Small intestine (tissue), 7 donors: Measurements from ENCODE around the gene RASGEF1B. TPM values are rescaled to one million over a fixed set of nuclear protein-coding genes. Genes with fewer than 3 reads are reported as not detected.

Experiments used
- DNase-seq, 2 donors: peaks; one replicate each; pipeline versions ENCODE4 v3.0.0 to v3.0.0-alpha.2; 2013
- FAIRE-seq: peaks from 2 replicates; lab custom pipeline; 2012; peaks lifted over from hg19 to GRCh38; lab: Jason Lieb, UNC
- H3K27ac ChIP-seq, 3 donors: one replicate each; pipeline ENCODE4 v1.5.1; 2013; ENCODE audit warnings: low read length in 2 of 3, mild to moderate bottlenecking in 2 of 3, control low read depth in 1 of 3, inconsistent platforms in 1 of 3, low read depth in 1 of 3, moderate library complexity in 1 of 3
- H3K27me3 ChIP-seq, 3 donors: one replicate each; pipeline ENCODE4 v1.6.1; 2013; ENCODE audit warnings: low read length in 3 of 3, inconsistent platforms in 1 of 3; ENCODE audit not compliant: control insufficient read depth in 3 of 3, insufficient read depth in 3 of 3
- H3K36me3 ChIP-seq, 3 donors: one replicate each; pipeline ENCODE4 v1.6.1; 2013; ENCODE audit warnings: low read length in 3 of 3, inconsistent platforms in 1 of 3, low read depth in 1 of 3, mild to moderate bottlenecking in 1 of 3, moderate library complexity in 1 of 3; ENCODE audit not compliant: control insufficient read depth in 3 of 3, insufficient read depth in 2 of 3
- H3K4me1 ChIP-seq, 3 donors: one replicate each; pipeline ENCODE4 v1.6.1; 2013; ENCODE audit warnings: low read length in 2 of 3, inconsistent platforms in 1 of 3, low read depth in 1 of 3, mild to moderate bottlenecking in 1 of 3, moderate library complexity in 1 of 3; ENCODE audit not compliant: control insufficient read depth in 3 of 3, insufficient read depth in 2 of 3
- H3K4me3 ChIP-seq, 3 donors: one replicate each; pipeline ENCODE4 v1.5.1; 2013; ENCODE audit warnings: low read length in 3 of 3, control low read depth in 1 of 3, inconsistent platforms in 1 of 3, low read depth in 1 of 3, mild to moderate bottlenecking in 1 of 3, moderate library complexity in 1 of 3
- H3K9me3 ChIP-seq, 2 donors: one replicate each; pipeline ENCODE4 v1.6.1; 2013; ENCODE audit warnings: low read depth in 1 of 2, low read length in 1 of 2; ENCODE audit not compliant: control insufficient read depth in 2 of 2, insufficient read depth in 1 of 2
- WGBS, 3 donors: extraction: QIAGEN DNeasy Blood & Tissue Kit; methylation state at CpG; one replicate each; pipeline ENCODE4 v1.1.7; 2013; 5-methylcytosine and 5-hydroxymethylcytosine counted together
- polyA plus RNA-seq, 4 donors: library from polyadenylated mRNA; stranded (reverse) in 3 of 4; unstranded in 1 of 4; fragments of 200-250 nt in 3 of 4; fragments of 120-200 nt in 1 of 4; gene quantifications; one replicate each; pipeline versions ENCODE4 v1.2.1 to v1.2.3, GENCODE V29; 2013
- donor health status: healthy with polysubstance abuse.
- donor health status: control.
- donor health status: control.
- donor health status: Bipolar disorder and iron deficiency.
- donor health status: healthy.

The RASGEF1B gene
- polyA plus RNA-seq, 4 donors, result 7.6 to 41.7 (median 16.3) TPM

GRCh38 chr4:81389720-81390119 is 82.0 kb downstream of the RASGEF1B start:
- no peaks in the 10 kb centered on the region for H3K36me3 ChIP-seq
- H3K9me3 ChIP-seq, result peaks cover 0 to 3% of the 10 kb centered on the region in 2 donors
- H3K27ac ChIP-seq, result no peak overlapping the region
- no peaks in the 10 kb centered on the region for H3K4me1 ChIP-seq
- no peak for FAIRE-seq
- H3K27me3 ChIP-seq, result no peaks in the 10 kb centered on the region
- no peak overlapping the region for H3K4me3 ChIP-seq
- WGBS, 3 donors, result 95 to 98% (median 97%) methylated on average over 2 of the region's 2 CpGs
- no peak for DNase-seq

- H3K27me3 ChIP-seq, result peaks cover 0 to 2% (median 0%) of the 10 kb centered on the region in 3 donors
- peaks cover 0 to 3% of the 10 kb centered on the region in 2 donors for H3K9me3 ChIP-seq
- peak; percentile 76 to 79 for DNase-seq
- no peaks in the 10 kb centered on the region for H3K36me3 ChIP-seq
- 16 to 64% (median 41%) methylated on average over 2 of the region's 2 CpGs for WGBS, 3 donors
- H3K4me3 ChIP-seq, result no peak overlapping the region
- no peak for FAIRE-seq
- H3K4me1 ChIP-seq, result peaks cover 0 to 41% (median 3%) of the 10 kb centered on the region in 3 donors
- H3K27ac ChIP-seq, result peak overlapping the region in 1 of 3 donors; percentile 83
Observed at GRCh38 chr4:81380437-81380836, 91.3 kb downstream of the RASGEF1B start.

GRCh38 chr4:81378386-81378785 is 93.3 kb downstream of the RASGEF1B start:
- FAIRE-seq (no peak), DNase-seq (peak in 1 of 2 donors; percentile 49)
- peaks cover 0 to 41% (median 3%) of the 10 kb centered on the region in 3 donors for H3K4me1 ChIP-seq
- peaks cover 0 to 2% (median 0%) of the 10 kb centered on the region in 3 donors for H3K27me3 ChIP-seq
- peak overlapping the region in 1 of 3 donors; percentile 83 for H3K27ac ChIP-seq
- H3K9me3 ChIP-seq, result peaks cover 0 to 3% of the 10 kb centered on the region in 2 donors
- WGBS, 3 donors, result 73 to 94% (median 89%) methylated on average over 1 of the region's 1 CpG
- no peak overlapping the region for H3K4me3 ChIP-seq
- no peaks in the 10 kb centered on the region for H3K36me3 ChIP-seq

DNA sequence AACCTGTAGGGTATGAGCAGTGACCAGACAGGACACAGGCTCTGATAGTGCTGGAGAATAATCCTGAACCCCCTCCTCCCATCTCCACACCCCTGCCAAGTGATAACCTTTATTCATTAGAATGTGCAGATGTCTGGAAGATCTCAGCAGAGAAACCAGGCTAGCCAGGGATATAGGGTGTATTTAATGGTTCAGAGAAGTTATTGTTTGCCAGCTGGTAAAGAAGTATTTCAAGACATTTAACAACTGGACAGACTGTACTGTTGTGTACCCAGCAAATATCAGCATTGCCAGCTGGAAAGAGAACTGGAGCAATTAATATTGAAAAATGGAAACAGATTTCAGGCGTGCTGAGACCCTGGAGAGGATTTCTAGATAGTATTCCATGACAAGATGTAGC is 94.5 kb downstream of the RASGEF1B start:
- H3K9me3 ChIP-seq, result no peaks in the 10 kb centered on the region
- FAIRE-seq (no peak), DNase-seq (no peak)
- no peak overlapping the region for H3K27ac ChIP-seq
- peaks cover 0 to 41% (median 3%) of the 10 kb centered on the region in 3 donors for H3K4me1 ChIP-seq
- WGBS, 3 donors, result 36 to 73% (median 65%) methylated on average over 1 of the region's 1 CpG
- no peaks in the 10 kb centered on the region for H3K27me3 ChIP-seq
- no peak overlapping the region for H3K4me3 ChIP-seq
- H3K36me3 ChIP-seq, result no peaks in the 10 kb centered on the region

DNA sequence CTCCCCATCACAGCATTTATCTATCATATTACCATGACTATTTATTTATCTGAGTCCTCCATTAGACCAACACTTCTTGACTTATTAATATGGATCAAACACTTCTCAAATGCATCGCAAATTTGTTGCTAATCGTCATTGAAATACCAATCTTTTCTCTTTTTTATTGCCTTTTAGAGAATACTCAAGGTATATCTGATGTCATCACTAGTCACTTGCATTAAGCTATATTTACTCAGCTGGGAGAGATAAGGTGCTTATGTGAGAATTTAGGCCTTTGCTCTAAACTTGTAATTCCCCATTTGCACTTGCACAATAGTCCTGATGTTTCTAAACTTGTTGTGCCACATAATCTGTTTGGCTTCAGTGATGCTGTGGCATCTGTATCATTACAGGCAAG is 95.0 kb downstream of the RASGEF1B start:
- Histone ChIP-seq H3K27me3 (no peaks in the 10 kb centered on the region), H3K27ac (no peak overlapping the region), H3K9me3 (no peaks in the 10 kb centered on the region), H3K4me1 (peaks cover 0 to 41% (median 3%) of the 10 kb centered on the region in 3 donors), H3K4me3 (no peak overlapping the region), H3K36me3 (no peaks in the 10 kb centered on the region)
- FAIRE-seq (no peak), DNase-seq (peak in 1 of 2 donors; percentile 20)
- WGBS, 3 donors, result 46 to 82% (median 69%) methylated on average over 2 of the region's 2 CpGs
